H9 (cell line): ENCODE measurements around the gene KIF26B. TPM values are rescaled to one million over a fixed set of nuclear protein-coding genes. Genes with fewer than 3 reads are reported as not detected.

Experiments used
- DNase-seq: peaks from one replicate; pipeline ENCODE4 v3.0.0-alpha.2; 2017
- H2AFZ ChIP-seq: one replicate; pipeline ENCODE4 v1.6.1; 2013; ENCODE audit warnings: mild to moderate bottlenecking, low read length, control low read depth, moderate library complexity
- H2AK5ac ChIP-seq: 2 replicates; pipeline ENCODE4 v1.6.1; 2013; ENCODE audit warnings: low read length, control low read depth, mixed read lengths; ENCODE audit not compliant: insufficient read length
- H2BK120ac ChIP-seq: one replicate; pipeline ENCODE4 v1.6.1; 2013; ENCODE audit warnings: low read depth, mild to moderate bottlenecking, low read length, control low read depth, inconsistent platforms; ENCODE audit not compliant: poor library complexity, severe bottlenecking
- H2BK12ac ChIP-seq: 2 replicates; pipeline ENCODE4 v1.6.1; 2013; ENCODE audit warnings: low read length, control low read depth, mixed read lengths, low read depth; ENCODE audit not compliant: insufficient read length
- H2BK15ac ChIP-seq: 2 replicates; pipeline ENCODE4 v1.6.1; 2013; ENCODE audit warnings: low read depth, low read length, control low read depth
- H2BK20ac ChIP-seq: one replicate; pipeline ENCODE4 v1.6.1; 2013; ENCODE audit warnings: low read depth, mild to moderate bottlenecking, low read length, control low read depth, inconsistent platforms; ENCODE audit not compliant: poor library complexity, severe bottlenecking
- H2BK5ac ChIP-seq: 2 replicates; pipeline ENCODE4 v1.6.1; 2013; ENCODE audit warnings: low read length, control low read depth, mixed read lengths; ENCODE audit not compliant: insufficient read length
- H3K14ac ChIP-seq: 2 replicates; pipeline ENCODE4 v1.6.1; 2013; ENCODE audit warnings: low read length, control low read depth; ENCODE audit not compliant: insufficient read depth
- H3K18ac ChIP-seq: 2 replicates; pipeline ENCODE4 v1.6.1; 2013; ENCODE audit warnings: low read depth, mild to moderate bottlenecking, mixed read lengths, low read length, control low read depth; ENCODE audit not compliant: insufficient read length
- H3K23ac ChIP-seq: 2 replicates; pipeline ENCODE4 v1.6.1; 2013; ENCODE audit warnings: low read length, control low read depth, mixed read lengths, low read depth; ENCODE audit not compliant: insufficient read length
- H3K23me2 ChIP-seq: 2 replicates; pipeline ENCODE4 v1.6.1; 2013; ENCODE audit warnings: low read depth, mild to moderate bottlenecking, mixed read lengths, low read length, control low read depth; ENCODE audit not compliant: insufficient read length, poor library complexity, severe bottlenecking
- H3K27ac ChIP-seq: 2 replicates; pipeline ENCODE4 v1.5.1; 2013; ENCODE audit warnings: low read length, control low read depth, mixed read lengths, low read depth; ENCODE audit not compliant: insufficient read length
- H3K27me3 ChIP-seq: 2 replicates; pipeline ENCODE4 v1.6.1; 2013; ENCODE audit warnings: low read length, control low read depth, inconsistent platforms; ENCODE audit not compliant: insufficient read depth
- H3K4ac ChIP-seq: 2 replicates; pipeline ENCODE4 v1.6.1; 2013; ENCODE audit warnings: low read depth, mild to moderate bottlenecking, control low read depth, inconsistent platforms, low read length, moderate library complexity
- H3K4me1 ChIP-seq: 2 replicates; pipeline ENCODE4 v1.6.1; 2013; ENCODE audit warnings: low read length, control low read depth, inconsistent platforms; ENCODE audit not compliant: insufficient read depth
- H3K4me2 ChIP-seq: 2 replicates; pipeline ENCODE4 v1.6.1; 2013; ENCODE audit warnings: low read length, control low read depth, mixed read lengths; ENCODE audit not compliant: insufficient read length, insufficient read depth
- H3K56ac ChIP-seq: 2 replicates; pipeline ENCODE4 v1.6.1; 2013; ENCODE audit warnings: low read depth, mild to moderate bottlenecking, mixed read lengths, low read length, control low read depth; ENCODE audit not compliant: insufficient read length
- H3K79me1 ChIP-seq: 2 replicates; pipeline ENCODE4 v1.6.1; 2013; ENCODE audit warnings: low read depth, mild to moderate bottlenecking, moderate library complexity, low read length, control low read depth, inconsistent platforms; ENCODE audit not compliant: insufficient read depth, poor library complexity, severe bottlenecking
- H3K79me2 ChIP-seq: 2 replicates; pipeline ENCODE4 v1.6.1; 2013; ENCODE audit warnings: low read length, control low read depth, inconsistent platforms; ENCODE audit not compliant: insufficient read depth
- H3K9ac ChIP-seq: 2 replicates; pipeline ENCODE4 v1.6.1; 2013; ENCODE audit warnings: low read length, control low read depth, mixed read lengths; ENCODE audit not compliant: insufficient read length; ENCODE audit errors: extremely low read depth
- H3K9me3 ChIP-seq: one replicate; pipeline ENCODE4 v1.6.1; 2013; ENCODE audit warnings: low read depth, low read length, inconsistent platforms; ENCODE audit not compliant: control insufficient read depth
- H3T11ph ChIP-seq: one replicate; pipeline ENCODE4 v1.6.1; 2013; ENCODE audit warnings: mild to moderate bottlenecking, low read length, control low read depth, inconsistent platforms
- H4K20me1 ChIP-seq: one replicate; pipeline ENCODE4 v1.6.1; 2013; ENCODE audit not compliant: control insufficient read depth, insufficient read length, insufficient read depth
- H4K5ac ChIP-seq: 2 replicates; pipeline ENCODE4 v1.6.1; 2013; ENCODE audit warnings: low read depth, mild to moderate bottlenecking, mixed read lengths, low read length, control low read depth; ENCODE audit not compliant: insufficient read length
- H4K8ac ChIP-seq: replicated peaks from 2 replicates; pipeline ENCODE4 v1.6.1; 2013; ENCODE audit warnings: low read length, control low read depth, mixed read lengths, low read depth; ENCODE audit not compliant: insufficient read length
- H4K91ac ChIP-seq: 2 replicates; pipeline ENCODE4 v1.6.1; 2013; ENCODE audit warnings: low read depth, mild to moderate bottlenecking, moderate library complexity, mixed read lengths, low read length, control low read depth; ENCODE audit not compliant: insufficient read length
- H3K27ac Mint-ChIP-seq, 3 experiments: 2 replicates in 2 of 3; 3 replicates in 1 of 3; pipeline ENCODE4 v1.8.0; 2020 to 2021; ENCODE audit warnings: mixed read lengths in 3 of 3, mild to moderate bottlenecking in 1 of 3, moderate library complexity in 1 of 3
- H3K27me3 Mint-ChIP-seq: 2 replicates; pipeline ENCODE4 v1.8.0; 2021; ENCODE audit warnings: low read depth, mild to moderate bottlenecking, moderate library complexity, mixed read lengths
- H3K36me3 Mint-ChIP-seq, 3 experiments: 2 replicates in 2 of 3; 3 replicates in 1 of 3; pipeline ENCODE4 v1.8.0; 2020 to 2021; ENCODE audit warnings: low read depth in 3 of 3, mixed read lengths in 3 of 3; ENCODE audit not compliant: insufficient read depth in 1 of 3
- H3K4me1 Mint-ChIP-seq, 2 experiments: 2 replicates each; pipeline ENCODE4 v1.8.0; 2020; ENCODE audit warnings: mixed read lengths in 2 of 2
- H3K4me3 Mint-ChIP-seq, 2 experiments: 2 replicates in 1 of 2; 3 replicates in 1 of 2; pipeline ENCODE4 v1.8.0; 2020 to 2021; ENCODE audit warnings: mild to moderate bottlenecking in 2 of 2, mixed read lengths in 2 of 2, moderate library complexity in 1 of 2
- H3K9me3 Mint-ChIP-seq, 2 experiments: 2 replicates in 1 of 2; 3 replicates in 1 of 2; pipeline ENCODE4 v1.8.0; 2020; ENCODE audit warnings: mild to moderate bottlenecking in 2 of 2, mixed read lengths in 2 of 2, moderate library complexity in 1 of 2
- CTCF ChIP-seq: fragments of 200-600 bp; sonication (generic); conservative IDR thresholded peaks from 3 replicates; pipeline ENCODE4 v1.8.0; 2021; ENCODE audit warnings: antibody characterized with exemption, mild to moderate bottlenecking
- WGBS: extraction: QIAGEN DNeasy Blood & Tissue Kit; methylation state at CpG from one replicate; pipeline ENCODE4 v1.1.7; 2013; ENCODE audit warnings: missing lambda C conversion rate, low lambda C conversion rate, mixed read lengths; ENCODE audit not compliant: insufficient read length; ENCODE audit errors: extremely low coverage; 5-methylcytosine and 5-hydroxymethylcytosine counted together
- total RNA-seq: library from RNA; stranded (reverse); gene quantifications from 2 replicates; pipeline ENCODE4 v1.2.1, GENCODE V29; 2021

The KIF26B gene
- total RNA-seq, 1 experiment from 2014 or later, result 0.13 TPM

- H3K14ac ChIP-seq, result no peak overlapping the region
- H4K8ac ChIP-seq, result no peak overlapping the region
- H3K79me1 ChIP-seq, result no peaks in the 10 kb centered on the region
- H3K27ac ChIP-seq, result no peak overlapping the region
- no peak overlapping the region for H4K91ac ChIP-seq
- no peaks in the 10 kb centered on the region for H3K23me2 ChIP-seq
- no peak overlapping the region for H3T11ph ChIP-seq
- H4K5ac ChIP-seq, result no peak overlapping the region
- peaks cover 3 to 7% (median 5%) of the 10 kb centered on the region in 3 experiments; a peak in 5 of 7 replicates for H3K36me3 Mint-ChIP-seq
- H3K4me2 ChIP-seq, result no peak overlapping the region
- H2BK120ac ChIP-seq, result no peak overlapping the region
- H3K9ac ChIP-seq, result no peak overlapping the region
- no peak overlapping the region for H3K56ac ChIP-seq
- H2BK5ac ChIP-seq, result no peak overlapping the region
- peaks cover 23 to 37% of the 10 kb centered on the region in 2 experiments for H3K4me1 Mint-ChIP-seq
- no peak overlapping the region for H2BK15ac ChIP-seq
- no peak overlapping the region for H2BK20ac ChIP-seq
- WGBS, result no CpG with 5 or more reads among the region's 4 CpGs
- H3K4me3 Mint-ChIP-seq, result no peak overlapping the region
- H4K20me1 ChIP-seq, result no peaks in the 10 kb centered on the region
- H3K18ac ChIP-seq, result no peak overlapping the region
- H3K4ac ChIP-seq, result no peak overlapping the region
- H3K9me3 ChIP-seq, result no peaks in the 10 kb centered on the region
- H3K79me2 ChIP-seq, result no peaks in the 10 kb centered on the region
- peaks cover 5% of the 10 kb centered on the region for H3K4me1 ChIP-seq
- H3K27me3 Mint-ChIP-seq, result peaks cover 34% of the 10 kb centered on the region
- no peak overlapping the region for H2AK5ac ChIP-seq
- peaks cover 6 to 15% of the 10 kb centered on the region in 2 experiments for H3K9me3 Mint-ChIP-seq
- TF ChIP-seq CTCF, result no peak
- H2BK12ac ChIP-seq, result no peak overlapping the region
- no peak overlapping the region for H3K23ac ChIP-seq
- DNase-seq, result no peak
- H3K27ac Mint-ChIP-seq, result no peak overlapping the region
- no peaks in the 10 kb centered on the region for H3K27me3 ChIP-seq
- no peak overlapping the region for H2AFZ ChIP-seq
These were observed 497.3 kb downstream of the KIF26B start for GRCh38 chr1:245652116-245652515.
